ENCODE measurements around the gene EIF2B2. TPM values are rescaled to one million over a fixed set of nuclear protein-coding genes. Genes with fewer than 3 reads are reported as not detected.

The EIF2B2 gene
- total RNA-seq, 1 experiment from 2014 or later: 48.3 TPM

- H4K5ac ChIP-seq (ENCODE audit: insufficient read length, low read depth, low read length): no peak overlapping the region
- H3K27me3 ChIP-seq (ENCODE audit: insufficient read depth, low read length): no peaks in the 10 kb centered on the region
- no peak overlapping the region for H3K4me2 ChIP-seq (ENCODE audit: insufficient read depth, insufficient read length, low read length)
- no peak overlapping the region for H2AFZ ChIP-seq (ENCODE audit: low read length)
- Mint-ChIP-seq H3K9me3 (peaks cover 9 to 10% of the 10 kb centered on the region in 2 experiments), H3K4me3 (no peak overlapping the region), H3K4me1 (peaks cover 11% of the 10 kb centered on the region in 2 experiments; a peak in 3 of 4 replicates), H3K27me3 (ENCODE audit: low read depth) (no peaks in the 10 kb centered on the region; the same call in 1 of the 2 replicates), H3K36me3 (ENCODE audit: insufficient read depth in 1 of 3, low read depth in 3 of 3) (peaks cover 15 to 36% (median 34%) of the 10 kb centered on the region in 3 experiments), H3K27ac (no peak overlapping the region)
- no peaks in the 10 kb centered on the region for H3K4me1 ChIP-seq (ENCODE audit: insufficient read depth, low read length)
- no peak overlapping the region for H2BK15ac ChIP-seq (ENCODE audit: low read depth, low read length)
- no peak overlapping the region for H2BK5ac ChIP-seq (ENCODE audit: insufficient read length, low read length)
- TF ChIP-seq CTCF (conservative IDR thresholded peaks at IDR 0.05): no peak
- H3K23ac ChIP-seq (ENCODE audit: insufficient read length, low read depth, low read length): no peak overlapping the region
- H4K20me1 ChIP-seq (ENCODE audit: control insufficient read depth, insufficient read depth, insufficient read length): no peaks in the 10 kb centered on the region
- peaks cover 1% of the 10 kb centered on the region; the same call in 1 of the 2 replicates for H3K79me2 ChIP-seq (ENCODE audit: insufficient read depth, low read length)
- H3K23me2 ChIP-seq (ENCODE audit: insufficient read length, low read depth, low read length, poor library complexity, severe bottlenecking): peaks cover 2% of the 10 kb centered on the region
- no peak overlapping the region for H2AK5ac ChIP-seq (ENCODE audit: insufficient read length, low read length)
- H3K56ac ChIP-seq (ENCODE audit: insufficient read length, low read depth, low read length): no peak overlapping the region
- H4K91ac ChIP-seq (ENCODE audit: insufficient read length, low read depth, low read length): no peak overlapping the region
- no peak for DNase-seq
- H3T11ph ChIP-seq (ENCODE audit: low read length): no peak overlapping the region
- H3K4ac ChIP-seq (ENCODE audit: low read depth, low read length): no peak overlapping the region
- H3K14ac ChIP-seq (ENCODE audit: insufficient read depth, low read length): no peak overlapping the region
- no peak overlapping the region for H2BK20ac ChIP-seq (ENCODE audit: low read depth, low read length, poor library complexity, severe bottlenecking)
- H3K79me1 ChIP-seq (ENCODE audit: insufficient read depth, low read depth, low read length, poor library complexity, severe bottlenecking): no peaks in the 10 kb centered on the region
- WGBS (ENCODE audit: extremely low coverage, insufficient read length, low lambda C conversion rate): no CpG with 5 or more reads among the region's 2 CpGs
- H3K18ac ChIP-seq (ENCODE audit: insufficient read length, low read depth, low read length): no peak overlapping the region
- no peak overlapping the region for H2BK120ac ChIP-seq (ENCODE audit: low read depth, low read length, poor library complexity, severe bottlenecking)
- no peaks in the 10 kb centered on the region for H3K9me3 ChIP-seq (ENCODE audit: control insufficient read depth, low read depth, low read length)
- no peak overlapping the region for H2BK12ac ChIP-seq (ENCODE audit: insufficient read length, low read depth, low read length)
- H3K9ac ChIP-seq (ENCODE audit: extremely low read depth, insufficient read length, low read length): no peak overlapping the region
- no peak overlapping the region for H3K27ac ChIP-seq (ENCODE audit: insufficient read length, low read depth, low read length)
- no peak overlapping the region for H4K8ac ChIP-seq (replicated peaks; ENCODE audit: insufficient read length, low read depth, low read length)
Observed at GRCh38 chr14:75060420-75060819, 57.7 kb downstream of the EIF2B2 start.

Other genes with a start within 250 kb of the EIF2B2 start
- gene YLPM1, start 239.6 kb upstream of the EIF2B2 start, total RNA-seq (2021): 75.1 and 82.2 TPM in 2 replicates
- gene PROX2, start 126.8 kb upstream of the EIF2B2 start, total RNA-seq (2021): not detected in 2 replicates
- gene DLST, start 121.0 kb upstream of the EIF2B2 start, total RNA-seq (2021): 116 and 120 TPM in 2 replicates
- gene RPS6KL1, start 79.7 kb upstream of the EIF2B2 start, total RNA-seq (2021): 13.8 and 18.8 TPM in 2 replicates
- 2.3 and 2.8 TPM in 2 replicates for gene PGF, start 47.3 kb upstream of the EIF2B2 start, total RNA-seq (2021)
- gene MLH3, start 48.5 kb downstream of the EIF2B2 start, total RNA-seq (2021): 21.0 and 23.0 TPM in 2 replicates
- 15.5 and 18.9 TPM in 2 replicates for gene ACYP1, start 61.1 kb downstream of the EIF2B2 start, total RNA-seq (2021)
- 1.4 and 1.5 TPM in 2 replicates for gene ZC2HC1C, start 66.7 kb downstream of the EIF2B2 start, total RNA-seq (2021)
- gene NEK9, start 124.1 kb downstream of the EIF2B2 start, total RNA-seq (2021): 56.5 and 61.4 TPM in 2 replicates
- 176 and 180 TPM in 2 replicates for gene TMED10, start 173.7 kb downstream of the EIF2B2 start, total RNA-seq (2021)

All from H9 (cell line).